HepG2 (cell line): Measurements from ENCODE around the gene USB1. TPM values are rescaled to one million over a fixed set of nuclear protein-coding genes. Genes with fewer than 3 reads are reported as not detected.

ENCODE experiments used
- DMTF1 ChIP-seq: sonication (generic); formaldehyde crosslinking; IDR thresholded peaks from 2 replicates; pipeline ENCODE4 v1.4.0; 2020; ENCODE audit warnings: mild to moderate bottlenecking, missing genetic modification reagents
- MAFG ChIP-seq: sonication (generic); formaldehyde crosslinking; IDR thresholded peaks from 2 replicates; pipeline ENCODE4 v1.5.1; 2020; ENCODE audit warnings: mild to moderate bottlenecking, missing genetic modification reagents
- SNAI1 ChIP-seq: sonication (generic); formaldehyde crosslinking; IDR thresholded peaks from 2 replicates; pipeline ENCODE4 v1.5.0; 2020; ENCODE audit warnings: mild to moderate bottlenecking, missing genetic modification reagents, borderline replicate concordance
- TFAP4 ChIP-seq: sonication (generic); IDR thresholded peaks from 2 replicates; pipeline ENCODE4 v1.6.1; 2016; ENCODE audit warnings: low read depth, borderline replicate concordance
- ZBTB20 ChIP-seq: sonication (generic); formaldehyde crosslinking; IDR thresholded peaks from 2 replicates; pipeline ENCODE4 v1.8.1; 2023; ENCODE audit warnings: missing genetic modification reagents, low read depth, mild to moderate bottlenecking, borderline replicate concordance
- ZBTB21 ChIP-seq: sonication (generic); formaldehyde crosslinking; IDR thresholded peaks from 2 replicates; pipeline ENCODE4 v1.4.0; 2020; ENCODE audit warnings: missing genetic modification reagents
- ZBTB26 ChIP-seq: IDR thresholded peaks from 2 replicates; pipeline ENCODE4 v1.6.1; 2016; ENCODE audit warnings: missing compliant biosample characterization, missing genetic modification reagents, borderline replicate concordance
- ZGPAT ChIP-seq: IDR thresholded peaks from 2 replicates; pipeline ENCODE4 v1.6.1; 2016; ENCODE audit warnings: mild to moderate bottlenecking
- ZNF407 ChIP-seq: sonication (generic); formaldehyde crosslinking; IDR thresholded peaks from one replicate; pipeline ENCODE4 v1.5.1; 2020; ENCODE audit warnings: mild to moderate bottlenecking, missing genetic modification reagents; ENCODE audit errors: not compliant biosample characterization
- ZNF484 ChIP-seq: sonication (generic); formaldehyde crosslinking; IDR thresholded peaks from 2 replicates; pipeline ENCODE4 v1.5.1; 2020; ENCODE audit warnings: mild to moderate bottlenecking, low read depth, missing genetic modification reagents, borderline replicate concordance
- ZNF563 ChIP-seq: sonication (generic); formaldehyde crosslinking; IDR thresholded peaks from 2 replicates; pipeline ENCODE4 v1.8.0; 2022; ENCODE audit warnings: mild to moderate bottlenecking, moderate library complexity, missing genetic modification reagents
- ZNF768 ChIP-seq: sonication (generic); formaldehyde crosslinking; IDR thresholded peaks from 2 replicates; pipeline ENCODE4 v1.4.0; 2020; ENCODE audit warnings: missing genetic modification reagents
- ZNF83 ChIP-seq: sonication (generic); formaldehyde crosslinking; IDR thresholded peaks from 2 replicates; pipeline ENCODE4 v1.4.0; 2020; ENCODE audit warnings: missing genetic modification reagents, mild to moderate bottlenecking, borderline replicate concordance
- ZZZ3 ChIP-seq: sonication (generic); formaldehyde crosslinking; IDR thresholded peaks from 2 replicates; pipeline ENCODE4 v1.4.0; 2020; ENCODE audit warnings: missing genetic modification reagents, mild to moderate bottlenecking, borderline replicate concordance
- polyA plus RNA-seq, 8 experiments: library from polyadenylated mRNA; depleted of rRNA in 3 of 8; stranded (reverse) in 7 of 8; unstranded in 1 of 8; fragments of >200 nt; fragmentation: Illumina TruSeq in 4 of 8; extraction: Trizol in 4 of 8; gene quantifications; 2 replicates each; pipeline versions ENCODE4 v1.2.1 to v1.2.3, GENCODE V29; 2011 to 2016; ENCODE audit warnings: low read depth in 4 of 8, missing spikeins in 1 of 8, mixed read lengths in 1 of 8; ENCODE audit not compliant: insufficient read depth in 1 of 8
- total RNA-seq, 5 experiments: library from RNA; depleted of rRNA; stranded (reverse); fragments of >200 nt; fragmentation: Illumina TruSeq; extraction: Trizol; gene quantifications; 2 replicates each; pipeline ENCODE4 v1.2.3, GENCODE V29; 2016; ENCODE audit warnings: low read depth in 1 of 5

Gene USB1
- total and polyA plus RNA-seq, 2 of the 13 experiments (the other 11 are each of a cell fraction or from before 2014, with no cell fraction given): 16.7 to 65.4 TPM

- TF ChIP-seq ZBTB21 (CRISPR knock-in tag) (no peak), SNAI1 (CRISPR knock-in tag) (no peak), TFAP4 (no peak), DMTF1 (CRISPR knock-in tag) (no peak), ZNF83 (CRISPR knock-in tag) (no peak), ZGPAT (CRISPR knock-in tag) (no peak), MAFG (CRISPR knock-in tag) (no peak), ZZZ3 (CRISPR knock-in tag) (no peak), ZNF407 (no peak), ZBTB20 (CRISPR knock-in tag) (no peak), ZNF768 (peak; percentile 70), ZNF563 (CRISPR knock-in tag) (peak; percentile 83), ZNF484 (no peak), ZBTB26 (no peak)
Measured at GRCh38 chr16:57999971-58000705, 1.1 kb upstream of the USB1 start, which contains the start of gene ZNF319 (continued).
